ENCODE results near the gene DCAF16.

Gene DCAF16

DNA sequence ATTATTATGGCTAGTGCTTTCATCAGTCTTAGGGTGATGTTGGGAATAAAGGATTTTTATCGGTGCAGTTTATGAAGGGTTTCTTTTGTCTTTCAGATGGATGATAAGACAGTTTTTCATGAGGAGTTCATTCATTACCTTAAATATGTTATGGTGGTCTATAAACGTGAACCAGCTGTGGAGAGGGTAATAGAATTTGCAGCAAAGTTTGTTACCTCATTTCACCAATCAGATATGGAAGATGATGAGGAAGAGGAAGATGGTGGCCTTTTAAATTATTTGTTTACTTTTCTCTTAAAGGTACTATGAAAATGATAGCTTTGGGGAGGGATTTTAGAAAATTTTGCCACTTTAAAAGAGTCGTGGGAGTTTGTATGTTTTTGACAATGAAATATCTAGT is 1.6 kb upstream of the DCAF16 start:
- no peaks in the 10 kb centered on the region for H3K9me3 ChIP-seq (ENCODE audit: insufficient read depth, low read depth, low read length)
- H3K9ac ChIP-seq (ENCODE audit: low read depth, low read length): peak overlapping the region; percentile 96
- H3K27ac ChIP-seq (ENCODE audit: low read depth, low read length): no peak overlapping the region; the same call in 1 of the 2 replicates
- H3K4me3 ChIP-seq (ENCODE audit: low read length): peak overlapping the region; percentile 85
- H3K27me3 ChIP-seq (ENCODE audit: insufficient read depth, low read length): no peaks in the 10 kb centered on the region
- peaks cover 58% of the 10 kb centered on the region for H3K36me3 ChIP-seq (ENCODE audit: insufficient read depth, low read length)
- H3K4me1 ChIP-seq (ENCODE audit: insufficient read depth, low read length): peaks cover 13% of the 10 kb centered on the region
- 25% methylated on average over 3 of the region's 3 CpGs for WGBS

DNA sequence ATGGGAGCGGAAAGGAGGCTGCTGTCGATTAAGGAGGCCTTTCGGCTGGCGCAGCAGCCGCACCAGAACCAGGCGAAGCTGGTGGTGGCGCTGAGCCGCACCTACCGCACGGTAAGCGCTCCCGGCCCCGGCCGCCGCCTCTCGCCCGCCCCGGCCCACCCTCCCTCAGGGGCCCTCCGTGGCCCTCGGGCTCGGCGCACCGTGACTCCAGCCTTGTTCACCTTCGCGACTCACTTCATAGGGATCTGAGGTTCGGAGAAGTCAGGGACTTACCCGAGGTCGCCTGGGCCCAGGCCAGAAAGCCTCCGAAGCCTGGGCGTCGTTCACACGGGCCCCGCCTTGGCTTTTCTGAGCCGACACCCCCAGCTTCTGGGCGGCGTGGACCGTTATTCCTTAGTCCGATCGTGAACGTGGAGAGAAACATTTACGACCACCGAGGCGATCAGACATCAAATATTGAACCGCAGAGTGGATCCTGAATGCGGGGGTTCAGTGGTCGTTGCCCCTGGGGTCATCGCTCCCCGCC is 584 bp upstream of the DCAF16 start:
- Histone ChIP-seq H3K27me3 (ENCODE audit: insufficient read depth, low read length) (no peaks in the 10 kb centered on the region), H3K4me3 (ENCODE audit: low read length) (peak overlapping the region; percentile 85), H3K9ac (ENCODE audit: low read depth, low read length) (peak overlapping the region; percentile 96), H3K27ac (ENCODE audit: low read depth, low read length) (peak overlapping the region; percentile 82), H3K4me1 (ENCODE audit: insufficient read depth, low read length) (peaks cover 21% of the 10 kb centered on the region), H3K9me3 (ENCODE audit: insufficient read depth, low read depth, low read length) (no peaks in the 10 kb centered on the region), H3K36me3 (ENCODE audit: insufficient read depth, low read length) (peaks cover 57% of the 10 kb centered on the region)
- under 1% methylated on average over 48 of the region's 48 CpGs for WGBS

DNA sequence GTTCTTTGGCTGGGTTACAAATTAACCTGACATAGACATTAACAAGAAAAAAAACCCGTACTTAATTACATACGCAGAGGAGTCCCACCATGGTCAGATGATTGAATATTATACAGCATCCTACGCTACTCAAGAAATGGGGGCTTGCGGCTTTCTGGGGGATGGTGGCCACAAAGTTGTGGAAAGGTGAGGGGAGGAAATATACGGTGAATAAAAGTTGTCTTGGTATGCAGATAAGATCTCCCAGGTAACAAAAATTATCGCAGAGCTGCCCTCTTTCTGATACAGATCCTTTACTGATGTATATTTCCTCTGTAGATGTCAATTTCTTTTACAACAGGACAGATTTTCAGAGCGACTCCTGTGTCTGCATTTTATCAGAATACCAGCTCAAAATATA is 890 bp downstream of the DCAF16 start:
- H3K27me3 ChIP-seq (ENCODE audit: insufficient read depth, low read length): no peaks in the 10 kb centered on the region
- H3K9me3 ChIP-seq (ENCODE audit: insufficient read depth, low read depth, low read length): no peaks in the 10 kb centered on the region
- peaks cover 21% of the 10 kb centered on the region for H3K4me1 ChIP-seq (ENCODE audit: insufficient read depth, low read length)
- H3K36me3 ChIP-seq (ENCODE audit: insufficient read depth, low read length): peaks cover 57% of the 10 kb centered on the region
- H3K4me3 ChIP-seq (ENCODE audit: low read length): peak overlapping the region; percentile 85
- H3K9ac ChIP-seq (ENCODE audit: low read depth, low read length): peak overlapping the region; percentile 96
- no peak overlapping the region; the same call in 1 of the 2 replicates for H3K27ac ChIP-seq (ENCODE audit: low read depth, low read length)
- 4% methylated on average over 6 of the region's 7 CpGs for WGBS

DNA sequence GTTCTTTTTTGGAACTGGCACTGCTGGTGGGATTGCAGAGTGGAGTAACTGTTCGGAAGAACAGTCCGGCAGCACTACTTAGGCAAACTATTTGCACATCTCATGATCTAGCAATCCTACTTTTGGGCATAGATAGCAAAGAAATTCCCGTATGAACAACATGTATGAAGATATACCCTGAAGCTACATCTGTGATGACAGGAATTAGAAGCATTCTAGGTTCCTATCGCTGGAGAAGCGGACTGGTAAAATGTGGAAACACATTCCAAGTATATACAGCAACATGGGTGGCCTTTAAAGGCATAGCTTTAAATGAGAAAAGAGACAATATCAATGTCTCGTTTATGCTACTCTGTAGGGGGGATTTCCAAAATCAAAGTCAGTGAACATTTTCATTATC is 3.1 kb downstream of the DCAF16 start:
- H3K4me1 ChIP-seq (ENCODE audit: insufficient read depth, low read length): peaks cover 21% of the 10 kb centered on the region
- H3K9me3 ChIP-seq (ENCODE audit: insufficient read depth, low read depth, low read length): no peaks in the 10 kb centered on the region
- no peak overlapping the region for H3K27ac ChIP-seq (ENCODE audit: low read depth, low read length)
- WGBS: 92% methylated on average over 6 of the region's 6 CpGs
- peak overlapping the region; percentile 85; the same call in 1 of the 2 replicates for H3K4me3 ChIP-seq (ENCODE audit: low read length)
- H3K36me3 ChIP-seq (ENCODE audit: insufficient read depth, low read length): peaks cover 60% of the 10 kb centered on the region
- H3K9ac ChIP-seq (ENCODE audit: low read depth, low read length): no peak overlapping the region
- no peaks in the 10 kb centered on the region for H3K27me3 ChIP-seq (ENCODE audit: insufficient read depth, low read length)

DNA sequence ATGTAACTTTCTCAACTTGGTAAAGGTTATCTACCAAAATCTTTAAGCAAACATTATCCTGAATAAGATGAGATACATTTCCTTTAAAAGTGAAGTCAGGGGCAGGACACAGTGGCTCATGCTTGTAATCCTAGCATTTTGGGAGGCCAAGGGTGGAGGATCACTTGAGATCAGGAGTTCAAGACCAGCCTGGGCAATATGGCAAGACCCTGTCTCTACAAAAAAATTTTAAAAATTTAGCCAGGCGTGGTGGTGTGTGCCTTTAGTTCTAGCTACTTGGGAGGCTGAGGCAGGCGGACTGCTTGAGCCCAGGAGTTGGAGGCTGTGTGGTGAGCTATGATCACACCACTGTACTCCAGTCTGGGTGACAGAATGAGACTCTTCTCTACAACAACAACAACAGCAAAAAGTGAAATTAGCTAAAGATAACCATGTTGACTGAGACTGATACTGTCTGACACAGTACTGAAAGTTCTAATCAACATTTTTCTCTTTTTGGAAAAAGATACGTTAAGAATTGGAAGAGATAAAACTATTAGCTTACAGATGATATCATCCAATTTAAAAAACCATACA is 4.9 kb downstream of the DCAF16 start:
- H3K27ac ChIP-seq (ENCODE audit: low read depth, low read length): no peak overlapping the region
- H3K4me3 ChIP-seq (ENCODE audit: low read length): no peak overlapping the region
- H3K27me3 ChIP-seq (ENCODE audit: insufficient read depth, low read length): no peaks in the 10 kb centered on the region
- no peak overlapping the region for H3K9ac ChIP-seq (ENCODE audit: low read depth, low read length)
- peaks cover 74% of the 10 kb centered on the region for H3K36me3 ChIP-seq (ENCODE audit: insufficient read depth, low read length)
- WGBS: 100% methylated on average over 2 of the region's 3 CpGs
- H3K4me1 ChIP-seq (ENCODE audit: insufficient read depth, low read length): peaks cover 21% of the 10 kb centered on the region
- no peaks in the 10 kb centered on the region for H3K9me3 ChIP-seq (ENCODE audit: insufficient read depth, low read depth, low read length)

DNA sequence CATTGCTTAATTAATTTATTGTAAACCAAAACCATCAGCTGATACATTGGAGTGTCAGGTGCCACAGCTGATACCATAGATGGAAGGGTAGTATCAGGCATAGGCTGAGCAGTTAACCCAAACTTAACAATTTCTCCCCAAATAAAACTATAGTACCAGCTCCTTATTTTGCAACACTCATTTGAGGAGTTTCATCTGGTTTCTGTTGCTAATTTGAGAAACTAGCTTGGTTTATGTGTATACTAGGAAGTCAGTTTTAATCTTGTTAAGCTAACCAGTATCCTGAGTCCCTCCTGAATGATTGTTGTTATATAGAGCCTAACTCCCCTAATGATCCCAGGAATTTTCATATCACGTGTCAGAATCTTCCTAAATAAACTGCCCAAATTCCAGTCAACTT is 12.7 kb downstream of the DCAF16 start:
- Histone ChIP-seq H3K36me3 (ENCODE audit: insufficient read depth, low read length) (peaks cover 45% of the 10 kb centered on the region), H3K27ac (ENCODE audit: low read depth, low read length) (no peak overlapping the region), H3K27me3 (ENCODE audit: insufficient read depth, low read length) (no peaks in the 10 kb centered on the region), H3K4me1 (ENCODE audit: insufficient read depth, low read length) (no peaks in the 10 kb centered on the region), H3K4me3 (ENCODE audit: low read length) (no peak overlapping the region), H3K9me3 (ENCODE audit: insufficient read depth, low read depth, low read length) (no peaks in the 10 kb centered on the region), H3K9ac (ENCODE audit: low read depth, low read length) (no peak overlapping the region)
- 95% methylated on average over 1 of the region's 1 CpG for WGBS

DNA sequence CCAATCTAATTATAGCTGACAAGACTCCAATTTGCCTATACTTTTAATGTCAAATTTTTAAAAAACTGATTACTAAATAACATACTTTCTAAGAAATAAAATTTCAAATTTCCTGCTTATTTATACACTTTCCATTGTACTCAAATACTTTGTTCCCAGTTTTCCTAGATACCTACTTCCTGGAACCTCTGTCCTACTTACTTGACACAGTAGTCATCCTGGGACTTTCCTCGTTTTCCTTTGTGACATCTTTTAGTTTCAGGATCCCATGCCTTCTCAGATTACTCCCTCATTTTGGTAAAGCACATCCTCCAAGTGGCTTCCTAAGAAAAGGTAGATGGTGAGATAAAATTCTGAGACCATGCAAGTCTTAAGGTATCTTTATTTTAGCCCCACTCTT is 15.8 kb downstream of the DCAF16 start:
- Histone ChIP-seq H3K27ac (ENCODE audit: low read depth, low read length) (no peak overlapping the region), H3K4me1 (ENCODE audit: insufficient read depth, low read length) (no peaks in the 10 kb centered on the region), H3K36me3 (ENCODE audit: insufficient read depth, low read length) (peaks cover 24% of the 10 kb centered on the region), H3K4me3 (ENCODE audit: low read length) (no peak overlapping the region), H3K9me3 (ENCODE audit: insufficient read depth, low read depth, low read length) (peaks cover 4% of the 10 kb centered on the region; the same call in 1 of the 2 replicates), H3K27me3 (ENCODE audit: insufficient read depth, low read length) (no peaks in the 10 kb centered on the region), H3K9ac (ENCODE audit: low read depth, low read length) (no peak overlapping the region)
- 93% methylated on average over 1 of the region's 1 CpG for WGBS

DNA sequence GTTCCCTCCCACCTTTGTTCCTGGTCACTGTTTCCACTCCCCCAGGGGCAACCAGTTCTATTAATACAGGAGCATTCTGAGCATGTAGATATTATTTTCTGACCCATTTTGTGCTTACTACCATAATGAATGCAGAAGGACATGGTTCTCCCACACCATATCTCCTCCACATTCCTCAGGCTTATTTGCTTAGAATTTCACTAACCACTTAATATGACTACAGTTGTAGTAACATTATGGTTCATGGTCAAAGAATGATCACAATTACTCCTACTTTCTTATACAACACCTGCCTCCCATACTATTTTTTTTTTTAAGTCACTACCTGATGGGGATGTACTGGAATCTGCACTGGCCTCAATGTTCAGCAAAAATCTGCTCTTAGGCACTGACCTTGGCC is 21.6 kb downstream of the DCAF16 start:
- H3K9me3 ChIP-seq (ENCODE audit: insufficient read depth, low read depth, low read length): peaks cover 4% of the 10 kb centered on the region; the same call in 1 of the 2 replicates
- H3K4me1 ChIP-seq (ENCODE audit: insufficient read depth, low read length): no peaks in the 10 kb centered on the region; the same call in 1 of the 2 replicates
- H3K4me3 ChIP-seq (ENCODE audit: low read length): no peak overlapping the region
- no peak overlapping the region for H3K27ac ChIP-seq (ENCODE audit: low read depth, low read length)
- peaks cover 9% of the 10 kb centered on the region for H3K36me3 ChIP-seq (ENCODE audit: insufficient read depth, low read length)
- H3K9ac ChIP-seq (ENCODE audit: low read depth, low read length): no peak overlapping the region
- peaks cover 1% of the 10 kb centered on the region; the same call in 1 of the 2 replicates for H3K27me3 ChIP-seq (ENCODE audit: insufficient read depth, low read length)

DNA sequence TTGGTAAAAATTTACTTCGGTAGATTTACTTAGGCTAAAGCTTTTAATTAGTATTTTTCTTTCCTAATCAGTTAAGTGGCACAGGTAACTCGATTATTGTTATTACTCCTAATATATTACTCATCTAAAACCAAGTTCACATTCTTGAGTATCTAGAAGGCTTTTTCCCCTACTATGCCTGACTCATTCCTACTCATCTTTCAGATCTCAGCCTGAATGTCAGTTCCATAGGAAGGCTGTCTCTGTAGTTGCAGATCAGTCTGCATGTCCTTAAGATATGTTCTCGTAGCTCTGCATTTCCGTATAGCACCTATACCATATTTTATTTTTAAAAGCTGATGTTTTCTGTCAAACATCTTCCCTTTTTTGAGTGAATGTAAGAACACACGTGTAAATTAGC is 23.2 kb downstream of the DCAF16 start:
- Histone ChIP-seq H3K4me3 (ENCODE audit: low read length) (no peak overlapping the region), H3K36me3 (ENCODE audit: insufficient read depth, low read length) (0 out of 2 replicates have a peak, but pooled peaks cover 5% of the 10 kb centered on the region), H3K9me3 (ENCODE audit: insufficient read depth, low read depth, low read length) (peaks cover 4% of the 10 kb centered on the region; the same call in 1 of the 2 replicates), H3K27me3 (ENCODE audit: insufficient read depth, low read length) (peaks cover 17% of the 10 kb centered on the region), H3K27ac (ENCODE audit: low read depth, low read length) (no peak overlapping the region), H3K4me1 (ENCODE audit: insufficient read depth, low read length) (no peaks in the 10 kb centered on the region; the same call in 1 of the 2 replicates), H3K9ac (ENCODE audit: low read depth, low read length) (no peak overlapping the region)
- WGBS: 94% methylated on average over 4 of the region's 5 CpGs

DNA sequence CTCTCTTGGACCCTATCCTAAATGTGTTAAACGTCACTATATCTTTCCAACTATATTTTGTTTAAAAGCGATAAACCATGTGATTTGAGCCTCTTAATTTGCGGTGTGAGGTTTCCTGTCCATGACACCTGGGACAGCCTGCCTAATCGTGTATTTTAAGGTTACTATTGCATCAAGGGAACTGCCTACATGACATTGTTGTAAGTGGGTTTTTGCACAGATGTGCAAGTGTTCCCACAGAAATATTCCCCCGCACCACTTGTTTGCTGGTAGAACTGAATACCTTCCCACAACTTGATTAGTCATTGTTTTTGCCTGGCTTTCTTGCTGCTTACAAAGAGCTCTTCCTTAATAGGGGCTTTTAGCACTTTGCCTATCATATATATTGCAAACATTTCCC is 24.0 kb downstream of the DCAF16 start:
- H3K36me3 ChIP-seq (ENCODE audit: insufficient read depth, low read length): no peaks in the 10 kb centered on the region
- no peak overlapping the region for H3K9ac ChIP-seq (ENCODE audit: low read depth, low read length)
- no peaks in the 10 kb centered on the region for H3K9me3 ChIP-seq (ENCODE audit: insufficient read depth, low read depth, low read length)
- WGBS: 90% methylated on average over 5 of the region's 5 CpGs
- H3K27me3 ChIP-seq (ENCODE audit: insufficient read depth, low read length): peaks cover 25% of the 10 kb centered on the region
- H3K4me3 ChIP-seq (ENCODE audit: low read length): no peak overlapping the region
- no peak overlapping the region for H3K27ac ChIP-seq (ENCODE audit: low read depth, low read length)
- H3K4me1 ChIP-seq (ENCODE audit: insufficient read depth, low read length): no peaks in the 10 kb centered on the region; the same call in 1 of the 2 replicates

DNA sequence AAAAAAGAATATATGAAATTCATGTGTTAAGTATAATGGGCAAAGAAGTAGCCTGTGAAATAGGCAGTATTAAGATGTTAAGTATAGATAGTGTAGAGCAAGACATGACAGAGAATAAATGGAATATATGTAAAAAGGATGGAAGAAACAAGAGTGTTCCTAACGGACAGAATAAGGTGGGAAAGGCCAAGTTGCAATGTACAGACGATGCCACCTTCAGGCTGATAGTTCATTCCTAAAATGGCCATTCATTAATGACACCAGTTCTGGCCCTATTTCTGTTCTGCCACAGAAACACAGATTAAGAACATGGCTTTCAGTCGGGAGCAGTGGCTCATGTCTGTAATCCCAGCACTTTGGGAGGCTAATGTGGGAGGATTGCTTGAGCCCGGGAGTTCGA is 24.7 kb downstream of the DCAF16 start:
- no peak overlapping the region for H3K4me3 ChIP-seq (ENCODE audit: low read length)
- H3K27me3 ChIP-seq (ENCODE audit: insufficient read depth, low read length): peaks cover 32% of the 10 kb centered on the region
- H3K36me3 ChIP-seq (ENCODE audit: insufficient read depth, low read length): no peaks in the 10 kb centered on the region
- no peaks in the 10 kb centered on the region for H3K9me3 ChIP-seq (ENCODE audit: insufficient read depth, low read depth, low read length)
- no peaks in the 10 kb centered on the region; the same call in 1 of the 2 replicates for H3K4me1 ChIP-seq (ENCODE audit: insufficient read depth, low read length)
- no peak overlapping the region for H3K27ac ChIP-seq (ENCODE audit: low read depth, low read length)
- 74% methylated on average over 5 of the region's 5 CpGs for WGBS
- H3K9ac ChIP-seq (ENCODE audit: low read depth, low read length): no peak overlapping the region
